PC-3 (cell line): Measurements from ENCODE around the gene DEPP1.

Experiments
- CTCF ChIP-seq: fragments of 300-600 bp; sonication (generic); conservative IDR thresholded peaks from 2 replicates; pipeline ENCODE4 v1.5.1; 2017; ENCODE audit warnings: antibody characterized with exemption, low read depth, mild to moderate bottlenecking, low read length
- EZH2 ChIP-seq: fragments of 300-600 bp; sonication (generic); IDR thresholded peaks from one replicate; pipeline ENCODE4 v1.6.1; 2017; ENCODE audit warnings: antibody characterized with exemption, mild to moderate bottlenecking, low read length; ENCODE audit not compliant: unreplicated experiment
- EZH2phosphoT487 ChIP-seq: fragments of 300-600 bp; sonication (generic); IDR thresholded peaks from 2 replicates; pipeline ENCODE4 v1.6.1; 2018; ENCODE audit warnings: mild to moderate bottlenecking, antibody characterized with exemption, low read length, borderline replicate concordance

DNA sequence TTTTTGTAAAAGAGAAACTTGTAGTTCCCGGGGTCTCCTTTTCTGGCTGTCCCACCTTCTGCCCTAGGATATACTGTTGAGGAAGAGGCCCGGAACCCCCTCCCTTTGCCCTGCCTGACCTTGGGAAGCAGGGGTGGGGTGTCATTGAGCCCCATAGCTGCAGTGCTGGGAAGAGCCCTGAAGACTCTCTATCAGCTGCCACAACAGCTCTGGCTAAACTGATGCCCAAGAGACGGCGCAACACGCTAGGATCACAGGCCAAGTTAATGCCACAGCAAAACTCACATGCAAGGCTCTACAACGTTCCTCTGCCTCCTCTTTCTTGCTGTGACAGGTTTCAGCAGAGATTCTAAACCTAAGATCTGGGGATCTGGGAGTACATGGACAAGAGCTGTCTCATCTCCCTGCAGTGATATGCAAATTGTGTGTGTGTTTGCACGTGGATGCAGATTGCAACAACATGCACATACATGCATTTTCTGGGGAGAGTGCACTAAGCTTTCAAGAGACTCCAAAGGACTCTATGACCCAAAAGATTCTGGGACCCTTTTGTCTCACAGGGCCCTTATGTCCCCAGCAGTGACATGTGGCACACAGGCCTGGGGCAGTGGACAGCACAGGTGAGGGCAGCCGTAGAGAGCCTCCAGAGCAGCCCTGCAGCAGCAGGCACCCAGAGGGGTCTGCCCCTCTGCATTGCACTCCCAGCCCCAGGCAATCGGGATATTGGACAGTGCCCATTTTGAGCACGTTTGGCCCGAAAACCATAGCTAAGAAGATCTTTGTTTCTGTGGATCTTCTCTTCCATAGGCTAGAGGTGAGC, 16.5 kb downstream of the DEPP1 start:
- TF ChIP-seq EZH2phosphoT487 (no peak), CTCF (no peak), EZH2 (no peak)
